ENCODE data around the gene STK4.

STK4 gene

DNA sequence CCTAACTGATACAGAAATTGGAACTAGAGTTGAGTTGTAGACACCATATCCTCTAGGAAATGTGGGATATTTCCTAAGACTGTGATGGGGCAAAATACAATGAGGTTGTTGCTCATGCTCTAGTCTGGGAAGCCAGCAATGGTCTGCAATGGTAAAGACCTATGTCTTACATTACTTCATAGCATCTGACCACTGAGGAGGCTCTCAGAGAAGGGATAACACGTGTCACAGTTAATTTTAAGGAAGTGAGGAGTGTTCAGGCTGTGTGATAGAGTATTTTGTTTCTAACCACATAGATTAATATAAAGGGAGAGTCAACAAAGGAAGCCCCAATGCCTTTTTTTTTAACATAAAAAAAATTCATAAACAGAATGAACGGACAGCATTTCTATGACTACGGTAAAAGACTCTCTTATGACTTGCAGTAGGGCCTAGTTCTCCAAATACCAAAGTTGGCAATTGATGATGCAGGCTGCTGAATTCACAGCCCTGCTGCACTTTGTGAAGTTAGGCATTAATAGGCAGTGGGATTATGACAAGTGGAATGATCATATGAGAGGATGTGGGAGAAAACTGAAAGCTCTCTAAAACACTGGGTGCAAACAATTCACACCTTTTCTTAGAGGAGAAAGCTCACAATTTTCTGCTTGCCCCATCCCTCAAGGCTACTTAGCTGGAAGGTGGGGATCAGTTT, 120.9 kb downstream of the STK4 start:
- no peak for DNase-seq (ENCODE audit: low read depth)

DNA sequence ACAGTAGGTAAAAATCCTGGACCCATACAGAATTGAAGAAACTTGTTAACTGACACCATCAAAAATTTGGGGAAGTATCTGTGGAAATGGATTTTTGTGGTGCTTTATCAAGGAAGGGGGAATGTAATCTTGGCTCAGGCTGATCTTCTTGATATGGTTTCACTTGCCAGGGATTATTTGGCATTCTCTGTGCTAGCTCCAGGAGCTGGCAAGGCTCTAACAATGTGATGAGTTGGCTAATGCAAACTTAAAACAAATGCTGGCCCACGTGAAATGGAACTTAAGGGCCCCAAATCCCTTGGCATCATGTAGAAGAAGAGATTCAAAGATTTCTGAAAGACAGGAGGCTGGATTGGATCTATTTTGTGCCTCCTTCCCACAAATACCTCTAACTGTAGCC, 121.5 kb downstream of the STK4 start:
- DNase-seq (ENCODE audit: low read depth), result peak; percentile 44

DNA sequence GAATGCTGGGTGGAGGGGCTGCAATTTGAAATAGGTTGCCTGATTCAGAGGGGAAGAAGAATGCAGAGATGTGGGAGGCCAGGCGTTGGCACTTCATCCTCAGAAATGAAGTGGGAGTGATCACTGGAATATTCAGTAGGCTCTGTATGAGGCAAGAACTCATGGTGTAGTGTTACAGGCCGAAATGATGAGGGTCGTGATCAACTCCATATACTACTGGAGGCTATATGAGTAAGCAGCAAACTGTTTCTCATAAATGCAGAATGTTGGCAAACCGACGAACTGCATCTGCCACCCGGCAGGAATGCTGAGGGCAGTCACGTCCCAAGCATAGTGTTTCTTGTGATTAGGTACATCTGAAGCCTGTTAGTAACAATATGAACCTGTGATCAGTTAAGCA, 121.9 kb downstream of the STK4 start:
- peak; percentile 87 for DNase-seq (ENCODE audit: low read depth)

DNA sequence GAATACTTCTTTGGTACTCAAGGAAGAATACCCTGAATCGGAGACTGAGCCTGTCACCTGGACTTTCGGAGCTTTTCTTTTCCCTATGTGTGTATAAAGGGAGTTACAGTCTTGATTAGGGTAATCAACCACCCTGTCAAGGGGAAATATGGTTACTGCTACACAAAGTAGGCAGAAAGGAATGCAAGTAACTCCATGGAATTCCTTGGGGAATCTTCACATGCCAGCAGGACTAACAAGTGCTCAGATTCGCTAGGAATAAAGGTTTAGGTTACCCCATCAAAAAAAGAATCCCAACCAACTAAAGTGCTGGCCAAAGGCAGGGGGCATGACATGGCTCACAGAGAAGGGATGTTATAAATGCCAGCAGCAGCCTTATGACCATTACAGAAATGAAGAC, 124.2 kb downstream of the STK4 start:
- peak; percentile 29 for DNase-seq (ENCODE audit: low read depth)

DNA sequence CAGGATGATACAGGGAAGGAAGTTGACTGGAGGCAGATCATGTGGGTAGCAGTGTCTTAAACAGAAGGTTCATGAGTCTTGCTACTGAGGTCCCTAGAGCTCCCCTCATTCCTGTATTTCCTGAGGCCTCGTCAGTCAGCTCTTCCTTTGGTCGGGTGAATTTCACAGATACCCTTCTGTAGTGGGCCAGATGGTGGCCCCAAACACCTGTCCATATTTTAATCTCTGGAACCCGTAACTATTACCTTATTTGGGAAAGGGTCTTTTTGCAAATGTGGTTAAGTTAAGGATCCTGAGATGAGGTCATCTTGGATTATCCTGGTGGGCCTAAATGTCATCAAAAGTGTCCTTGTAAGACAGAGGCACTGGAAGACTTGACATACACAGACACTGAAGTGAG, 125.1 kb downstream of the STK4 start:
- no peak for DNase-seq (ENCODE audit: low read depth)

DNA sequence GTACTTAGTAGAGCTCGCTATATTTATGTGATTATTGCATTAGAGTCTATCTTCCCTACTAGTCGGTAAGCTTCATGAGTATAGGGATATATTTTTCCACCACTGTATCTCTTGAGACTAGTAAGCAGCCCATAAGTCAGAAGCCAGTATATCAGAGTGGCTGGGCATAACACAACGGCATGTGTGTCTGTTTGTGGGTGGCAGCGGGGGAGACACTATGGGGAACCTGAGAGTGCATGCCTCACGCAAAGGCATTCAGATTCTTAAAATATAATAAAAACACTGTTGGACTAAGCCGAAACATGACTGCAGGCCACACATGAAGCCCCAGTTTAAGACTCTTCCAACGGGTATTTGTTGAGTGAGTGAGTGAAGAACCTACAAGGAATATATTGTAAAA, 126.6 kb downstream of the STK4 start:
- DNase-seq (ENCODE audit: low read depth), result no peak

DNA sequence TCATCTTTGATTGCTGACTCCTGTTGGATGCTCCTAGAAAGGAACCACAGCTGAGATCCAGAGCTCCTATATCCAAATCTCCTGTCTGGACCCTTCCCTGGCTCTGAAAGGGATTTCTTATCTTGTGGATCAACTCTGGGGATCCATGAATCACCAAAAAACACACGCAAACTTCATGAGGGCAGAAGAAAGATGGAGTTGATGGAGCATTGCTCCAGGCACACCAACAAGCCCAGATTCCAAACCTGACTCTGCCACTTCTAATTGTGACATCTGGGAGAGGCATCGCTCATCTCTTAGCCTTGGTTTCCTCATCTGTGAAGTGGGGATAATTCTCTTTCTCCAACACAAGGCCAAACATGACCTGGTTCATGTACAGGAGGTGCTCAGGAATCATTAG, 127.9 kb downstream of the STK4 start:
- no peak for DNase-seq (ENCODE audit: low read depth)

DNA sequence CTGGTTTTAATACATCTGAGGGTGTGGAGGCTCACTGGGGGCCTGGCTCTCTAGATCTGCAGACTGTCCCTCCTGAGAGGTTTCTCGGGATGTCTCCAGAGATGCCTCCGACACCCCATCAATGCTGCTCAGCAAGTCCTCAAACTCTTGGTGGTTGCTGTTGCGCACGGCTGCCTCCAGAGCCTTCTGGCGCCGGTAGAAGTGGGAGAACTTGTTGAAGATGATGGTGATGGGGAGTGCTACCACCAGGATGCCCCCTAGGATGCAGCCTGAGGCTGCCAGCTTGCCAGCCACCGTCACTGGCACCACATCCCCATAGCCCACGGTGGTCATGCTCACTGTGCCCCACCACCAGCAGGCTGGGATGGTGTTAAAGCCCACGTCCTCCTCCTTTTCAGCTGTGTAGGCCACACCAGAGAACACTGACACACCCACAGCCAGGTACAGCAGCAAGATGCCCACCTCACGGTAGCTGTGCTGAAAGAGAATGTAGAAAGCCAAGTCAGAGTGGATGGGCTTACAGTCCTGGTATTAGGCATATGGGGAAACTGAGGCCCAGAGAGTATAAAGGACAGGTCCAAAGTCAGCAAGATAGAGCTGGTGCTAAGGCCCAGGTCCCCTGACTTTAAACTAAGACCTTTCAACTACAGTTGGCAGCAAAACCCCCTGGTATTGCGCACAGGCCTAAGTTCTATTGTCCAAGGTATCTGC, 128.7 kb downstream of the STK4 start:
- no peak for DNase-seq (ENCODE audit: low read depth)

DNA sequence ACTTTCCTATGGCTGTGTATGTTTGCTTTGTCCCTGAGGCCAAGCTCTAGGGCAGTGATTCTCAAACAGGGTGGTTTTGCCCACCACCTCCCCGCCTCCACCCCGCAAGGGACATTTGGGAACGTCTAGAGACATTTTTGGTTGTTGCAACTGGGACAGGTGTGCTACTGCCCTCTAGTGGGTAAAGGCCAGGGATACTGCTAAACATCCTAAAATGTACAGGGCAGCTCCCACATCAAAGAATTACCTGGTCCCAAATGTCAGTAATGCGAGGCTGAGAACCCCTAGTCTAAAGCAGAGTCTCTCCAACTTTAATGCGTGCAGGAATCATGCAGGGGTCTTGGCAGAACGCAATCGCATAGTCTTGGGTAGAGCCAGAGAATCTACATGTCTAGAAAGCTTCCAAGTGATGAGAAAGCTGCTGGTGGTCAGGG, 129.5 kb downstream of the STK4 start:
- DNase-seq (ENCODE audit: low read depth), result peak; percentile 54

DNA sequence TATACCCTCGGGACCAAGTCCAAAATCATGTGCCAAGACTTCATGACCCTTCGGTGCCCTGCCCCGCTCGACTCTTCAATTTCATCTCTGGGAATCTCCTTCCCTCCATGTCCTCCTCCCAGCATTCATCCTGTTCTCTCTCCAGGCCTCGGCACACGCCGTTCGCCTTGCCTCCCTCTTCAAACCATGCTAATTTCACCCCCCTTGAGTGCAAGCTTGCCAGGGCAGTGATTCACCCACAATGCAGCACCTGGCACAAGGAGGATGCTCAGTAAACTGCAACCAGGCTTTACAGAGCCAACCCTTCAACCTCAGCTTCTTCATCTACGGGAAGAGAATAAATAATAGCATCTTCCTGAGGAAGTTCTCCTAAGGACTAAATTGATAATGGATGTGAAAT, 130.5 kb downstream of the STK4 start:
- DNase-seq (ENCODE audit: low read depth), result no peak

DNA sequence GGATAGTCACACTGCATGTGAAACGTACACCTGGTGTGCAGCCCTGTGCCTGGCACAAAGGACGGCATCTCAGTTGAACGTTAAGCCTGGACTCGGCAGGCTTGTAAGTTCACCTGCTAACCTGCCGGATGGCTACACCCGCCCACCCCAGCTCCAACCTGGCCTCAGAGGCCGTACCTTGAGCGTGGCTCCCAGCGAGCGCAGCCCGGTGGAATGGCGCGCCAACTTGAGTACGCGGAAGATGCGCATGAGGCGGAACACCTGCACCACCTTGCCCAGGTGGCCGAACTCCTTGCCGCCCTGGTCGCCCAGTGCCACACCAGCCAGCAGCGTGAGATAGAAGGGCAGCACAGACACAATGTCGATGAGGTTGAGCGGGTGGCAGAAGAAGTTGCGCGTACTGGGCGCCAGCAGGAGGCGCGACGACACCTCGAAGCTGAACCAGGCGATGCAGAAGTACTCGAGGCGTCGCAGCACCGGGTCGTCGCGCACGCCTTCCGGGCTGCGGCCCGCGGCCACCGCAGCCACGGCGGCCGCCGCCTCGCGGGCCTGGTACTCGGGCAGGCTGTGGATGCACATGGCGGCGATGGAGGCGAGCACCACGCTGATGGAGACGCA, 131.3 kb downstream of the STK4 start:
- no peak for DNase-seq (ENCODE audit: low read depth)

DNA sequence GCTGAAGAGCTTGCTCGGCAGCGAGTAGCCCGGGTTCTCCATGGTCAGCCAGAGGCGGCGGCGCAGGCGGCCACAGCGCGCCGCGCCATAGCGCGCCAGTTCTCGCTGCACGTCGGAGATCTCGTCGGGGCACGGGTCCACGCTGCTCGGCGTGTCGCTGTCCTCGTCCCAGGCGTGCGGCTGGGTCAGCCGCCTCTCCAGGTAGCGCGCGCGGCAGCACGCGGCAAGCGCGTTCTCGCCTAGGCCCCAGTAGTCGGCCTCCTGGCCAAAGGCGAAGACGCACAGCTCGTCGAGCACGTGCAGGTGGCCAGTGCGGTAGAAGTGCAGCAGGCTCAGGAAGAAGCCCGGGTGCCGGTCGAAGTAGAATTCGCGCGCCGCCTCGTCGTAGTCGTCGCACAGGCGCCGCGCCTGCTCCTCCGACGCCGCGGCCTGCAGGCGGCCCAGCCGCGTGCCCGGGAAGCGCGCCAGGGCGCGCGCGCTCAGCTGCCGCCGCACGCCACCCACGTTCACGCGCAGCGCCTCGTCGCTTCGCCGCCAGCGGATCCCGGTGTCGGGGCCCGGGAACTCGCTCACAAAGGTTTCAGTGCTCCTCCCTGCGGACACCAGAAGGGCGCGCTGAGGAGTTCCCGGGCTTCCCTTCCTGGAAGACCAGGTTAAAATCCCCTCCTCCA, 131.9 kb downstream of the STK4 start:
- DNase-seq (ENCODE audit: low read depth), result peak; percentile 37

DNA sequence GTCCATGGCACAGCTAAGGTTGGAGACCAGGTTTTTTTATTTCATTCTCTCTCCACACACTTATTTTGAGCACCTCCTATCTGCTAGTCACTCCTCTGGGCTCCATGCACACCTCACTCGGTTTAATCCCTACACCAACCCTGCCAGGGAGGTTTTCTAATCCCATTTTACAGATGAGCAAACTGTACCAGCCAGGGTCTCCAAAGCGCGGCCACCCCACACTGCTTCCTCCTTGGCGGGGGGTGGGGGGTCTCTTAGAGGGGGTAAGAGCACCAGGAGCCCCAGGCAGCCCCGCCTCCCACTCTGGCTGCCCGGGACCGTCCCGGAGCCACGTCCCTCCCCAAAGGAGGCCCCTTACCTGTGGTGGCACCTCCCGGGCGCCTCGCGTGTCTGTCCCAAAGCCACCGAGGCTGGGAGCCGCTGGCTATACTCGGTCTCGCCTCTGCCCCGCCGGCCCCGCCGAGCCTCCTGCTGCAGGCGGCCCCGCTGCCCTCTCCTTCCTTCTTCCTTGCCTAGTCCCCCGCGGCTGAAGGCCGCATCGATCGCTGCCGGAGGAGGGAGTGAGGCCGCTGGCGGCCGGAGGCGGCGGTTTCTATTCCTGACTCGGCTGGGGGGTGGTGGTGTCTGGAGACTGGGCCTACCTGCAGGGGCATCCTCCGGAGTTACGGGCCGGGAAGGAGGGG, 134.4 kb downstream of the STK4 start, which contains the start of gene KCNS1:
Gene KCNS1, minus strand, starts transcription at position 565 of the 683 bp plus-strand sequence. CDS start 1,891 bp downstream, outside the sequence.
- no peak for DNase-seq (ENCODE audit: low read depth)

DNA sequence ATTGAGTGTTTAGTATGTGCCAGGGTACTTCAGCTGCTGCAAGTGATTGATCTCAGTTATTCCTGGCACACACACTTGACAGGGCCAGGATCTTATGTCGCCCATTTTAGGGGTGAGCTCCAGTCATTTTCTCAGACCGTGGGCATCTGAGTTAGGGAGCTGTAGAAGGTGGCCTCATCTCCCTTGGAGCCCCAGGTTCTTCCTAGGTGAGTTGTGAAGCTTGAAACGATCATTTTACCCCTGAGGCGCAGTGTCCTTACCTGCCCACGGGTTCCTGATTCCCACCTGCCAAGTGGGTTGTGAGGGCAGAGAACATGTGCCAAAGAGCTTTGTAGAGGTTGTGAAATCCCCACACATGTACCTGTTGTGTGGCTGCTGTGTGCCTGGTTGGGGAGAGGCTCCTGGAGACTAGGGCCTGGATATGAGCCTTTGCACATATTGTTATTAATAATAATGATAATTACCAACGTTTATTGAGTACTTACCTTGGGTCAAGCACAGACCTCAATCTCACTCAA, 135.1 kb downstream of the STK4 start:
- DNase-seq (ENCODE audit: low read depth), result no peak

DNA sequence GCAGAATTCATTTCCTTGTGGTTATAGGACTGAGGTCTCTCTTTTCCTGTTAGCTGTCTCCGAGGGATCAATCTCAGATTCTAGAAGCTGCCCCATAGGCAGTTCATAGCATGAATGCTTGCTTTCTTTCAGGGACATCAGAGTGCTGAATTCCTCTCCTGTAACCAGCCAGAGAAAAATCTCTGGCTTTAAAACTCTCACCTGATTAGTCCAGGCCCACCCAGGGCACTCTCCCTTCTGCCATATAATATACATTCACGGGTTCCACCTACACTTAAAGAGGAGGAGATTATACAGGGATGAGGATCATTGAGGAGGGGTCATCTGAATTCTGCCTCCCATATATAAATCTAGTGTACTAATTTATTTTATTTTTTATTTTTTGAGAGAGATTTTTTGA, 136.8 kb downstream of the STK4 start:
- DNase-seq (ENCODE audit: low read depth), result no peak

DNA sequence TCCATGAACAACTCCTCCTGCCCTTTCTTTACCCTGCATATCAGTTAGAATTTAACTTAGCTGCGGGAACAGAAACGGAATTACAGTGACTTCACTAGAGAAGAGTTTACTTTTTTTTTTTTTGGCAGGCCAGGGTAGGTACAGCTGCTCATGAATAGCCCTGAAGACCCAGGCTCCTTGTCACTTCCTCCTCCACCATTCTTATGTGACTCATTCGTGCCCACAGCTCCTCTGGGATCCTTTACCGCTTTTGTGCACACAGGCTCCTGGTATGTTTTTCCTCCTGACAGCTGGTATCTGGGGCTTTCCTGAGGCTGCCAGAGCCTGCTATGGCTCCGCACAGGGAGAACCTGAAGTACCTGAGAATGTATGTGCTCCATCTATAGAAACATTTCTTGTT, 138.5 kb downstream of the STK4 start:
- peak; percentile 72 for DNase-seq (ENCODE audit: low read depth)

DNA sequence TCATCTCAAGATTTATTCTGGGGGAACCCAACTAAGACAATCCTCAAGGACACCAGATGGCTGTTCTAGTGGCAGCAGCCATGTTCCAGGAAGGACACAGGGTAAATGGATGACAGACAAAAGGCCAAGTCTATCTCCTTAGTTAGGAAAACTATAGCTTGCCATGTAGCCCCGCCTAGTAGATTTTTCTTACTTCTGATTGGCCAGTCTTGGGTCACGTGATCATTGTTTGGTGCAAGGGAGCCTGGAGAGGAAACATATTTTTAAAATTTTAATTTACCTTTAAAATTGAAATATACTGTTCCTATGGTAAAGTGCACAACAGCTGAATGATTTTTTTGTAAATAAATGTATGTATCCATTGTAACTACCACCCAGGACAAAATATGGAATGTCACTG, 139.0 kb downstream of the STK4 start:
- no peak for DNase-seq (ENCODE audit: low read depth)

DNA sequence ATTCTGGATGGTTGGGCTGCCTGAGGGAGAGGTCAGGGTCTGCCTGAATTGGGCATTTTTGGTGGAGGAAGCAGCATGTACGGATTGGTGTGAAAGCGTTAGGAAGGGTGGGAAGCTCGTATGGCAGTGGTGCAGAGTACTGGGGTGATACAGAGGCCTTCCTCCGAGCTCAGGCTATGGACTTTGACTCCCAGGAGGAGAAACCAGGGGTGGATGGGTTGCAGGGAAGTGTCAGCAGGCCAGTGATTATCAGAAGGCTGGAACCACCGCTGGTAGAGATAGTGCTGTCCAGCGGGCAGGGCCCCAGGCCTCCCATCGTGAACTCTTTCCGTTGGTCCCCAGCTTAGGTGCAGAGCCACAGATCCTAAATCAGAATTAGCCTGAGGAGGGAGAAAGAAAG, 143.3 kb downstream of the STK4 start:
- no peak for DNase-seq (ENCODE audit: low read depth)

DNA sequence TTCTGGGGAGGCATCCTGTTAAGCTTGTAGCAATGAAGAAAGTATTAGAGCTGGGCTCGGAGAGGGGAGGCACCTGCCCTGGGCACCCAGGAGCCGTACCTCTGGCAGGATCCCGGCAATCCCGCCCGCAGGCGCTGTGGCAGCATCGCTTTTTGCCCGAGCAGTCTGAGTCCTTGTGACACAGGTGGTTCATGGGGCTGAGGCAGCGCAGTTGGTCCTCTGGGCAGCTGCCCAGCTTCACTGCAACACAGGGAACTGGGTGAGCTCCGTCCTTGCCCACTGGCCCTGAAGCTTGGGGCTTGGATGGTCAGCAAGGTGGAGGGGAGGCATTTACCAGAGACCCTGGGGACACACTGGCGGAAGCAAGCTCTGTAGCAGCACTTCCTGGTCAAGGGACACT, 144.0 kb downstream of the STK4 start:
- no peak for DNase-seq (ENCODE audit: low read depth)

DNA sequence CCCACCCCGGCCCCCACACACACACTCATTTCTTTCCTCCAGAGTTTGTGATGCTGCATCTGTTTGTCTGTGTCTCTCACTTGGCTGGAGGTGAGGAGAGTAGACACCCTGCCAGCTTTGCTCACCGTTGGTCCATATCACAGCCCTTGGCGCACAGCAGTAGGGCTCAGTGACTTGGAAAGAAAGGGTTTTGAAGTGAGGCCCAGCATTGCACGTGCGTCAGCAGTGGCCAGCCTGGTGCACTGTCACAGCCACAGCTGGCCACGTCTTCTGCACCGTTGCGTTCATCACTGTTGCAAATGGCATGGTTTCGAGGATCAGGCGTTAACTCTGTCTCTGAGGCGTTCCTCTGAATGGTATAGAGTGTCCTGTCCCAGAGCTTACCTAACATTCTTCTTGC, 145.0 kb downstream of the STK4 start:
- DNase-seq (ENCODE audit: low read depth), result no peak

DNA sequence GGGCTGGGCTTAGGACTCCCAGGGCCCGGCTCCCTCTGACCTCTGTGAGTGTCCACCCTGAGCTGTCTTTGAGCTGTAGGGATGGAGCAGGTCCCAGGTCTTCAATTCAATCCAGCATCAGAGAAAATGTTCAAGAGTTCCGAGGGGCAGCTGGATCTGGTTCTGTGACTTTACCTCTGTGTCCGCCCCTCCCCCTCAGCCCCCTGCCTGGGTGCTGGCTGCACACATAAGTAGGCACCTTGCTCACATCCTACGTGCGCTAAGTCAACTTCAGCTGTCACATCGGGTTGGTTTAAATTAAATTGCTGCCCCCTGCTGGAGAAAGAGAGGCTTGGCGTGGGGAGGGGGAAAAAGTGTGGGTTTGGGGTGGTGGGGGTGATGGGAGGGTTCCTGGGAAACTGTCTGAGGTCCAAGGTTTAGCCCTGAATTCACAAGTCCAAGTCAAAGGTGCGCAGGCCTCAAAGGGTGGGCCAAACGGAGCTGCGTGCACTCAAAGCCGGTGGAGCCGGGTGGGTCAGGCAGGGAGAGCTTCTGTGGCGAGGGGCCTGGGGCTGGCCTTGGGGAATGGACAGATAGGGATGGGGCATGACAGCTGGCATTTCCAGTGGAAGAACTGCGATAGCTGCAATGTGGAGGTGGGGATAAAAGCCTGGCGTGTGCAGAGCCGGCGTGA, 145.6 kb downstream of the STK4 start:
- peak; percentile 24 for DNase-seq (ENCODE audit: low read depth)

Measured in amniotic epithelial cell (primary cell).